ENCODE measurements around the gene SPG21. TPM values are rescaled to one million over a fixed set of nuclear protein-coding genes. Genes with fewer than 3 reads are reported as not detected.

Gene SPG21
- 110 and 130 TPM in 2 replicates for total RNA-seq

- TF ChIP-seq CTCF (IDR thresholded peaks at IDR 0.05; ENCODE audit: insufficient read depth, low read depth, low read length): no peak
- peak; percentile 95 for DNase-seq (ENCODE audit: low read depth)
These were observed at the start of gene SPG21 for GRCh38 chr15:64989416-64990167. Gene SPG21, minus strand, starts transcription at chr15:64989914. Its CDS starts 6,345 bp downstream, at chr15:64983569.

GRCh38 chr15:65038836-65039235 is 49.1 kb upstream of the SPG21 start:
- no peak for DNase-seq (ENCODE audit: low read depth)
- no peak for TF ChIP-seq CTCF (IDR thresholded peaks at IDR 0.05; ENCODE audit: insufficient read depth, low read depth, low read length)

More at GRCh38 chr15:64989416-64990167, at the start of gene SPG21:
- peak within 1 kb of the TSS; percentile 92 for H3K4me3 ChIP-seq (ENCODE audit: low read depth, low read length)

GRCh38 chr15:65038428-65038827 is 48.7 kb upstream of the SPG21 start:
- no peak overlapping the region for H3K4me3 ChIP-seq (ENCODE audit: low read depth, low read length)
- no peak for TF ChIP-seq CTCF (IDR thresholded peaks at IDR 0.05; ENCODE audit: insufficient read depth, low read depth, low read length)
- no peak for DNase-seq (ENCODE audit: low read depth)

More at GRCh38 chr15:65038836-65039235, 49.1 kb upstream of the SPG21 start:
- H3K4me3 ChIP-seq (ENCODE audit: low read depth, low read length): no peak overlapping the region

GRCh38 chr15:65037309-65037708 is 47.6 kb upstream of the SPG21 start:
- H3K4me3 ChIP-seq (ENCODE audit: low read depth, low read length): no peak overlapping the region
- TF ChIP-seq CTCF (IDR thresholded peaks at IDR 0.05; ENCODE audit: insufficient read depth, low read depth, low read length): no peak
- no peak for DNase-seq (ENCODE audit: low read depth)

GRCh38 chr15:65034719-65035118 is 45.0 kb upstream of the SPG21 start:
- no peak for TF ChIP-seq CTCF (IDR thresholded peaks at IDR 0.05; ENCODE audit: insufficient read depth, low read depth, low read length)
- DNase-seq (ENCODE audit: low read depth): no peak
- H3K4me3 ChIP-seq (ENCODE audit: low read depth, low read length): no peak overlapping the region

- peak; percentile 65 for DNase-seq (ENCODE audit: low read depth)
- peak; percentile 71 for TF ChIP-seq CTCF (IDR thresholded peaks at IDR 0.05; ENCODE audit: insufficient read depth, low read depth, low read length)
- H3K4me3 ChIP-seq (ENCODE audit: low read depth, low read length): no peak overlapping the region
These were observed 44.0 kb upstream of the SPG21 start for GRCh38 chr15:65033659-65034269.

Data from fibroblast of villous mesenchyme (primary cell).